Vagina (tissue), 2 donors: Measurements from ENCODE around the gene CTBP2.

Experiments
- CTCF ChIP-seq, 3 experiments: fragments of 450-650 bp in 2 of 3; fragments of 200-600 bp in 1 of 3; sonication (generic) in 1 of 3; IDR thresholded peaks; one replicate each; pipeline ENCODE4 v1.5.1; 2017 to 2019; ENCODE audit warnings: antibody characterized with exemption in 3 of 3, mild to moderate bottlenecking in 2 of 3, moderate library complexity in 2 of 3
- POLR2A ChIP-seq, 2 donors: fragments of 450-650 bp; IDR thresholded peaks; one replicate each; pipeline ENCODE4 v1.6.1; 2017; ENCODE audit warnings: antibody characterized with exemption in 2 of 2, mild to moderate bottlenecking in 2 of 2, moderate library complexity in 2 of 2
- POLR2AphosphoS5 ChIP-seq, 2 donors: sonication (generic); formaldehyde crosslinking; IDR thresholded peaks; one replicate each; pipeline ENCODE4 v1.9.0; 2017; ENCODE audit warnings: antibody characterized with exemption in 2 of 2, mild to moderate bottlenecking in 2 of 2, low read depth in 1 of 2; ENCODE audit not compliant: insufficient read depth in 1 of 2

GRCh38 chr10:124935946-124936345 lies 224.4 kb downstream of the CTBP2 start:
- no peak for TF ChIP-seq POLR2A (IDR thresholded peaks at IDR 0.05)
- TF ChIP-seq POLR2AphosphoS5 (IDR thresholded peaks at IDR 0.05; ENCODE audit: insufficient read depth in 1 of 2, low read depth in 1 of 2) = no peak
- no peak for TF ChIP-seq CTCF (IDR thresholded peaks at IDR 0.05)
